GM21786 (cell line): Measurements from ENCODE around the gene MAGEE1.

Experiments
- ATAC-seq: cut with Tn5 transposase; IDR thresholded peaks from one replicate; pipeline ENCODE4 v1.9.1; 2021; ENCODE audit not compliant: unreplicated experiment

The MAGEE1 gene, protein sequence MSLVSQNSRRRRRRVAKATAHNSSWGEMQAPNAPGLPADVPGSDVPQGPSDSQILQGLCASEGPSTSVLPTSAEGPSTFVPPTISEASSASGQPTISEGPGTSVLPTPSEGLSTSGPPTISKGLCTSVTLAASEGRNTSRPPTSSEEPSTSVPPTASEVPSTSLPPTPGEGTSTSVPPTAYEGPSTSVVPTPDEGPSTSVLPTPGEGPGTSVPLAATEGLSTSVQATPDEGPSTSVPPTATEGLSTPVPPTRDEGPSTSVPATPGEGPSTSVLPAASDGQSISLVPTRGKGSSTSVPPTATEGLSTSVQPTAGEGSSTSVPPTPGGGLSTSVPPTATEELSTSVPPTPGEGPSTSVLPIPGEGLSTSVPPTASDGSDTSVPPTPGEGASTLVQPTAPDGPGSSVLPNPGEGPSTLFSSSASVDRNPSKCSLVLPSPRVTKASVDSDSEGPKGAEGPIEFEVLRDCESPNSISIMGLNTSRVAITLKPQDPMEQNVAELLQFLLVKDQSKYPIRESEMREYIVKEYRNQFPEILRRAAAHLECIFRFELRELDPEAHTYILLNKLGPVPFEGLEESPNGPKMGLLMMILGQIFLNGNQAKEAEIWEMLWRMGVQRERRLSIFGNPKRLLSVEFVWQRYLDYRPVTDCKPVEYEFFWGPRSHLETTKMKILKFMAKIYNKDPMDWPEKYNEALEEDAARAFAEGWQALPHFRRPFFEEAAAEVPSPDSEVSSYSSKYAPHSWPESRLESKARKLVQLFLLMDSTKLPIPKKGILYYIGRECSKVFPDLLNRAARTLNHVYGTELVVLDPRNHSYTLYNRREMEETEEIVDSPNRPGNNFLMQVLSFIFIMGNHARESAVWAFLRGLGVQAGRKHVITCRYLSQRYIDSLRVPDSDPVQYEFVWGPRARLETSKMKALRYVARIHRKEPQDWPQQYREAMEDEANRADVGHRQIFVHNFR

DNA sequence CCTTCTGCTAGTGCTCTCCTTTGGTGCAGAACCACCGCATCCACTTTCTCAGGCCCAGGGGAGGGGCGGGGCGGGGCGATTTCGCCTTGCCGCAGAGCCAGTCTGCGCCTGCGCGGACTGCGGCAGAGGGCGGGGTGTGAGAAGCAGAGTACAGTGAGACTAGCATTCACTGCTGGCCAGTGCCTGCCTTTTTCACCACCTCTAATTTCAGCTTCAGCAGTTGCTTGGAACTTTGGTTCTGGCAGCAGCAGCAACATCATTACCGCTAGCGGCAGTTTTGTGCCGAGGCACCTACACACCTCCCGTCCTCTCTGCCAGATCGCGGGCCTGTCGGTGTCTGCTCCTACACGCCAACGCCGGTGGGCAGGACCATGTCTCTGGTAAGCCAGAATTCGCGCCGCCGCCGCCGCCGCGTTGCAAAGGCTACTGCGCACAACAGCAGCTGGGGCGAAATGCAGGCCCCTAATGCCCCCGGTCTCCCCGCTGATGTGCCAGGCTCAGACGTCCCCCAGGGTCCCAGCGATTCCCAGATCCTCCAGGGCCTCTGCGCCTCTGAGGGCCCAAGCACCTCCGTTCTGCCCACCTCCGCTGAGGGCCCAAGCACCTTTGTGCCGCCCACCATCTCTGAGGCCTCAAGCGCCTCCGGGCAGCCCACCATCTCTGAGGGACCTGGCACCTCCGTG, at the start of gene MAGEE1:
TSS of gene MAGEE1 (plus strand) at position 151 of the 683 bp plus-strand sequence. CDS start at position 372, 221 bp downstream.
- peak; percentile 90 for ATAC-seq

DNA sequence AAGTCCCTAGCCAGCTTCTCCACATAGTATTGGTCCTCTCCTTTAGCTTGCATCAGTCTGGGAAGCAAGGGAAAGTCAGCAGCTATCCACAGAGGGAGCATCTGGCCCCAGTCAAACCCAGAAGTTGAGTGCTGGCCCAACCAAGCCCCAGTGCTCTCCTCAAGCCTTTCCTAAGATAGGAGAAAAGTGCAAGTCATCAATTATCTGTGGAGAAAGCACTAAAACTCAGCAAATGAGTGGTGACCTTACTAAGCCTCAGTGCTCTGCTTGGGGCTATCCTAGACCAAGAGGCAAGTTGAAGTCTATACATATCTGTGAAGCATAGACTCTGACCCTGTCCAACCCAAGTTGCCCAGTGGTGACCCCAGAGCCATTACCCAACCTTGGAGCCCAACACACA, 28.5 kb upstream of the MAGEE1 start:
- ATAC-seq, result no peak

GRCh38 chrX:76407795-76408194, 19.7 kb upstream of the MAGEE1 start:
- no peak for ATAC-seq

DNA sequence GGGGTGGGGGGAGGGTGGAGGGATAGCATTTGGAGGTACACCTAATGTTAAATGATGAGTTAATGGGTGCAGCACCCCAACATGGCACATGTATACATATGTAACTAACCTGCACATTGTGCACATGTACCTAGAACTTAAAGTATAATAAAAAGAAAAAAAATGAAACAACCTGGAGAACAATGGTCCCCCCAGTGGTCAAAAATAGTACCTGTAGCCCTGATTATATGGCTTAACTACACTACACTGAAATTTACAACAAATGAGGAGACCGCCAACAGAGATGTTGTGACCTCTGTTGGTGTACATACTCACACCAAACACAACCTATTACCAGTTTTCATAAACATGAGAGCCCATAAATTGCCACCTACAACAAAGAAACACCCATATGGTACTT, 7.3 kb upstream of the MAGEE1 start:
- no peak for ATAC-seq

DNA sequence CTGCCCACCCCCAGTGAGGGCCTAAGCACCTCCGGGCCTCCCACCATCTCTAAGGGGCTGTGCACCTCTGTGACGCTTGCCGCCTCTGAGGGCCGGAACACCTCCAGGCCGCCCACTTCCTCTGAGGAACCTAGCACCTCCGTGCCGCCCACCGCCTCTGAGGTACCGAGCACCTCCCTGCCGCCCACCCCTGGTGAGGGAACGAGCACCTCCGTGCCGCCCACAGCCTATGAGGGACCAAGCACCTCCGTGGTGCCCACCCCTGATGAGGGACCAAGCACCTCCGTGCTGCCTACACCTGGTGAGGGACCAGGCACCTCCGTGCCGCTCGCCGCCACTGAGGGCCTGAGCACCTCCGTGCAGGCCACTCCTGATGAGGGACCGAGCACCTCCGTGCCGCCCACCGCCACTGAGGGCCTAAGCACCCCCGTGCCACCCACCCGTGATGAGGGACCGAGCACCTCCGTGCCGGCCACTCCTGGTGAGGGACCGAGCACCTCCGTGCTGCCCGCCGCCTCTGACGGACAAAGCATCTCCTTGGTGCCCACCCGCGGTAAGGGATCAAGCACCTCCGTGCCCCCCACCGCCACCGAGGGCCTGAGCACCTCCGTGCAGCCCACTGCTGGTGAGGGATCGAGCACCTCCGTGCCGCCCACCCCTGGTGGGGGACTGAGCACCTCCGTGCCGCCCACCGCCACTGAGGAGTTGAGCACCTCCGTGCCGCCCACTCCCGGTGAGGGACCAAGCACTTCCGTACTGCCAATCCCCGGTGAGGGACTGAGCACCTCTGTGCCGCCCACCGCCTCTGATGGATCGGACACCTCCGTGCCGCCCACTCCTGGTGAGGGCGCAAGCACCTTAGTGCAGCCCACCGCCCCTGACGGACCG, 977 bp downstream of the MAGEE1 start:
- ATAC-seq, result peak; percentile 26

DNA sequence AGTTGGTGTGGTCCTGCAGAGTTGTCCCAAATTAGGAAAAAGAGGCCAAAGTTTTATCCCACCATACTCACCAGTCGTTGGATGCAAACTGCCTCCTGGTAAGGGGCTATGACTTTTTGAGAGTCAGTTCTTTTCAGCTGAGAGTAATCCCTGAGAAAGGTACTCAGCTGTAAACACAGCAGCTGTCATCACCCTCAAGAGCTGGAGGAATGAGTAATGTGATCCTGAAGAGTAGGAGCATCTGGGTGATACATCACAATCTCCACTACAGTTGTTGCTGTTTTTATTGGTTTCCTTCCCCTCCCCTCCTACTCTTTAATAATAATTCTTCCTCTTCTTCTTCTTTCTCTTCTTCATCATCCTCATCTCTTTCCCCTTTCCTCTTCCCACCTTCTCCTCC, 5.7 kb downstream of the MAGEE1 start:
- ATAC-seq, result no peak

DNA sequence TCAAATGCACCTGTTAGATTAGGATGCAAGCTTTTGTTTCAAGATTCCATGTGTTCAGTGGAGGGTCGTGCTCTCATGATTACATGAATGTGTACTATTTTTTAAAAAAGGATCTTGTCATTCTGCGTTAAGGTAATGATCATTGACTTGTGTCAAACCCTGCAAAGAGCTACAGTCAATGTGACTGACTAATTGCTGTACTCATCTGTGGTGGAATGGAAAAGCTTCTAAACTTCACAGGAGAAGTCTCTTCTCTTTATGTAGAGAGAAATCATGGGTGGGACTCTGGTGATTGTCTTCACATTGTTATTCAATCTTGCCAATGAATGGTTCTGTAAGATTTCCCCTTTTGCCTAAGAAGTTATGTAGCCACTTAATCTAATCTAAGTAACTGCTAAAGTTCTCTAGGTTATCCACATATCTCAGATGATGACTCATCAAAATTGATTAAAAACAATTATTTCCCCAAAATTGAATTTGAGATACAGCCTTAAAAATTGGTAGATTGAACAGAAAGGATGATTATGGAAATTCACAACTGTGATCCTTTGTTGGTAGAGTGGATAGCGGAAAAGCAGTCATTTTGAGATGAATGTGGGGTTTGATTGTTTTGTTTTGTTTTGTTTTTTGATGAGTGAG, 6.7 kb downstream of the MAGEE1 start:
- ATAC-seq, result no peak

DNA sequence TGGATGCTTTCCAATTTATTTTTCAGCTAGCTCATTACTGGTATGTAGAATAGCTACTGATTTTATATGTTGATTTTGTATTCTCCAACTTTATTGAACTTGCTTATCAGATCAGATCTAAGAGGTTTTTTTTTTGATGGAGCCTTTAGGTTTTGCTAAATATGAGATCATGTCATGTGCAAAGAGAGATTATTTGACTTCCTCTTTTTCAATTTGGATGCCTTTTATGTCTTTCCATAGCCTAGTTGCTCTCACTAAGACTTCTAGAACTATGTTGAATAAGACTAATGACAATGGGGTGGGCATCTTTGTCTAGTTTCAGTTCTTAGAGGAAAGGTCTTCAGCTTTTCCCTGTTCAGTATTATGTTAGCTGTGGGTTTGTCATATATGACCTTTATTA, 11.7 kb downstream of the MAGEE1 start:
- no peak for ATAC-seq

- ATAC-seq, result no peak
Measured at GRCh38 chrX:76453737-76454406, 26.4 kb downstream of the MAGEE1 start.

DNA sequence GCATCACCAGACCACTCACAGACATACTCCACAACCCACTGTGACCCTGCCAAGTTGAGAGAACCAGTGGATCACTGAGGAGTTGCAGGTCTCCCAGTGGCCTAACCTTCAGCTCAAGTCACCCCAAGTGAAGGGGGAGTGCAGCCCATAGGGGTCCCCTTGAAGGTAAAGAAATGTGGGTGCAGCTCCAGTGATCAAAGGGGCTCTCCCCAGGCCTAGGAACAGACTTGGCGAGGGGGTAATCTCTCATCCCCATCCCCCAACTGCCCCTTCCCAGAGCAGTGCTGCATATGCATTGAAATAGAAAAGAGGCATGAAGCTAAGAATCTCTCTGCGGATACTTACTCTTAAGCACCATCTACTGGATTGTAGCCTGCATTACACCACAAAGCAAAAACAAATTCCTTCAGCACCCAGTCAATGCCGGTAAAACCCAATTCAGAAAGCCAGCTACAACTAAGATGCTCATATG, 27.0 kb downstream of the MAGEE1 start:
- no peak for ATAC-seq

- no peak for ATAC-seq
Measured at GRCh38 chrX:76477353-76477752, 49.8 kb downstream of the MAGEE1 start.
